GM12875 (cell line): Measurements from ENCODE around the gene AP1B1.

Source experiments
- H3K4me3 ChIP-seq: one replicate; pipeline ENCODE4 v1.5.1; 2011; ENCODE audit warnings: low read depth, low read length, control low read depth
- CTCF ChIP-seq: IDR thresholded peaks from 2 replicates; pipeline ENCODE4 v1.5.1; 2011; ENCODE audit warnings: low read depth, mild to moderate bottlenecking, control low read depth, inconsistent platforms, low read length, moderate library complexity, borderline replicate concordance; ENCODE audit not compliant: insufficient read depth

Gene AP1B1

GRCh38 chr22:29396126-29396525 lies 7.8 kb upstream of the AP1B1 start:
- H3K4me3 ChIP-seq = no peak overlapping the region
- TF ChIP-seq CTCF = no peak

- TF ChIP-seq CTCF = peak; percentile 71
These were observed 6.7 kb upstream of the AP1B1 start for GRCh38 chr22:29394931-29395581.

GRCh38 chr22:29393019-29393608 lies 4.7 kb upstream of the AP1B1 start:
- TF ChIP-seq CTCF = no peak

More at GRCh38 chr22:29394931-29395581, 6.7 kb upstream of the AP1B1 start:
- no peak overlapping the region for H3K4me3 ChIP-seq

GRCh38 chr22:29391546-29391945 lies 3.2 kb upstream of the AP1B1 start:
- H3K4me3 ChIP-seq = no peak overlapping the region
- no peak for TF ChIP-seq CTCF

More at GRCh38 chr22:29393019-29393608, 4.7 kb upstream of the AP1B1 start:
- no peak overlapping the region for H3K4me3 ChIP-seq

GRCh38 chr22:29390270-29390669 lies 1.9 kb upstream of the AP1B1 start:
- H3K4me3 ChIP-seq = no peak overlapping the region
- TF ChIP-seq CTCF = no peak

- no peak for TF ChIP-seq CTCF
- H3K4me3 ChIP-seq = peak overlapping the region; percentile 87
These were observed 355 bp upstream of the AP1B1 start for GRCh38 chr22:29388759-29389090.

- no peak overlapping the region for H3K4me3 ChIP-seq
- no peak for TF ChIP-seq CTCF
These were observed 1.7 kb downstream of the AP1B1 start for GRCh38 chr22:29386708-29387107.
